HG03280 (cell line): ENCODE data around the gene DNAH2.

Experiments used
- ATAC-seq: cut with Tn5 transposase; IDR thresholded peaks from one replicate; pipeline ENCODE4 v1.9.1; 2021; ENCODE audit warnings: mild to moderate bottlenecking, moderate library complexity; ENCODE audit not compliant: unreplicated experiment

The DNAH2 gene, protein sequence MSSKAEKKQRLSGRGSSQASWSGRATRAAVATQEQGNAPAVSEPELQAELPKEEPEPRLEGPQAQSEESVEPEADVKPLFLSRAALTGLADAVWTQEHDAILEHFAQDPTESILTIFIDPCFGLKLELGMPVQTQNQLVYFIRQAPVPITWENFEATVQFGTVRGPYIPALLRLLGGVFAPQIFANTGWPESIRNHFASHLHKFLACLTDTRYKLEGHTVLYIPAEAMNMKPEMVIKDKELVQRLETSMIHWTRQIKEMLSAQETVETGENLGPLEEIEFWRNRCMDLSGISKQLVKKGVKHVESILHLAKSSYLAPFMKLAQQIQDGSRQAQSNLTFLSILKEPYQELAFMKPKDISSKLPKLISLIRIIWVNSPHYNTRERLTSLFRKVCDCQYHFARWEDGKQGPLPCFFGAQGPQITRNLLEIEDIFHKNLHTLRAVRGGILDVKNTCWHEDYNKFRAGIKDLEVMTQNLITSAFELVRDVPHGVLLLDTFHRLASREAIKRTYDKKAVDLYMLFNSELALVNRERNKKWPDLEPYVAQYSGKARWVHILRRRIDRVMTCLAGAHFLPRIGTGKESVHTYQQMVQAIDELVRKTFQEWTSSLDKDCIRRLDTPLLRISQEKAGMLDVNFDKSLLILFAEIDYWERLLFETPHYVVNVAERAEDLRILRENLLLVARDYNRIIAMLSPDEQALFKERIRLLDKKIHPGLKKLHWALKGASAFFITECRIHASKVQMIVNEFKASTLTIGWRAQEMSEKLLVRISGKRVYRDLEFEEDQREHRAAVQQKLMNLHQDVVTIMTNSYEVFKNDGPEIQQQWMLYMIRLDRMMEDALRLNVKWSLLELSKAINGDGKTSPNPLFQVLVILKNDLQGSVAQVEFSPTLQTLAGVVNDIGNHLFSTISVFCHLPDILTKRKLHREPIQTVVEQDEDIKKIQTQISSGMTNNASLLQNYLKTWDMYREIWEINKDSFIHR (N-terminal part only)

DNA sequence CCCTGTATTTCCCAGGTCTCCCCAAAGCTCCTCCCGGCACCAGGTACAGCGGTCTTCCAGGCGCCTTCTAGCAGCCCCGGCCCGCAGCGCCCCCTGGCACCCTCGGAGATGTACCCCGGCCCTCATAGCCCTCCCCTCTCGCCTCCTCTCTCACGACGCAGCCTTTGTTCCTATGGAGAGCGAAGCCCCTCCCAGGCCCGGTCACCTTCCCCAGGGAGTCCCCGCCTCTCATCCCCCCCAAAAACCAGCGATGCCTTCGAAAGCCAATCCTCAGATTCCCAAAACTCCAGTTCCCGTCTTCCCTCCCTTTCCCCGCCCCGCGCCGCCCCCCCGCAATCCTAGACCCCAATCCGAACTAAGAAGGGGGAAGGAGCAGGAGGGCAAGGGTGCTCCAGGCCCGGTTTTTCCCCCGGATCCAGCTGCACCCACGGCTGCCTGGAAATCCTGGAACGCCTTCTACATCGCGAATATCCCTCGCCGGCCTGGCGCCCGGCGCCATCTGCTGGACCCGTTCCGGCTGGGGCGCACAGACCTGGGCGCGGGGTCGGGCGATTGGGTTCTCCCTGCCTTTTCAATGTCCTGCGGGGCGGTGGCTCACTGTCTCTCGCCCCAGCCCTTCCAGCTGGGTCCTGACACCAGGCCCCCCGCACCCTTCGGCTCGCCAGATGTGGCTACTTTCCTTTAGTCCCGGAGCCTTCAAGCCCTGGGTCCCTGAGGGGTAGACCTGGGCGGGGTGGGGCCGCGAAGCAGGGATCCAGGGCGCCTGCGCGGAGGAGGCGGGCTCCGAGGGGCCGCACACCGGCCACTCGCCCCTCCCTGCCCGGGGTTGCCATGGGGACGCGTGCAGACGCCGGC, at the start of gene DNAH2:
TSS of gene DNAH2 (plus strand) at position 844 of the 855 bp plus-strand sequence. CDS start 1,991 bp downstream, outside the sequence.
- ATAC-seq, result no peak

DNA sequence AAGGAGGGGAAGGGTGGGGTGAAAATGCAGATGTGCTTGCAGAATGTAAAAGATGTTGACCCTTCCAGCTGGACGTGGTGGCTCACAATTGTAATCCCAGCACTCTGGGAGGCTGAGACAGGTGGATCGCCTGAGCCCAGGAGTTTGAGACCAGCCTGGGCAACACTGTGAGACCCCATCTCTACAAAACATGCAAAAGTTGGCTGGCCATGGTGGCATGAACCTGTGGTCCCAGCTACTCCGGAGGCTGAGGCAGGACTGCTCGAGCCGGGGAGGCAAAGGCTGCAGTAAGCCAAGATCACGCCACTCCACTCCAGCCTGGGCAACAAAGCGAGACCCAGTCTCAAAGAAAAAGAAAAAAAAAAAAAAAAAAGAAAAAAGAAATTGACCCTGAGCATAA, 49.1 kb upstream of the DNAH2 start:
- ATAC-seq, result no peak

DNA sequence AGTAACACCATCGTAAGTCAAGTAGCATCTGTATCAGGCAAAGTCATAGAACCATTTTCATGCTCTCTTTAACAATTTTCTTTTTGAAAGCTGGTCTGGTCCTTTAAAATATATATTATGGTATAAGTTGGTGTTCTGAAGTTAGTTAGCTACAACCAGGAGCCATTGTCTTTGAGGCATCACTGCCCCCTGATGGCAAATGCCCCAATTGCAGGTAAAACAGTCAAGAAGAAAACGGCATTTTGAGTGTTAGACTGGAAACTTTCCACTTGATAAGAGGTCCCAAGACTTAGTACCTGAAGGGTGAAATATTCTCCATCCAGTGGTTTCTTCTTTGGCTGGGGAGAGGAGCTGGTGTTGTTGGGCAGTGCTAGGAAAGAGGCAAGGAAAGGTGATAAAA, 44.3 kb upstream of the DNAH2 start:
- no peak for ATAC-seq

DNA sequence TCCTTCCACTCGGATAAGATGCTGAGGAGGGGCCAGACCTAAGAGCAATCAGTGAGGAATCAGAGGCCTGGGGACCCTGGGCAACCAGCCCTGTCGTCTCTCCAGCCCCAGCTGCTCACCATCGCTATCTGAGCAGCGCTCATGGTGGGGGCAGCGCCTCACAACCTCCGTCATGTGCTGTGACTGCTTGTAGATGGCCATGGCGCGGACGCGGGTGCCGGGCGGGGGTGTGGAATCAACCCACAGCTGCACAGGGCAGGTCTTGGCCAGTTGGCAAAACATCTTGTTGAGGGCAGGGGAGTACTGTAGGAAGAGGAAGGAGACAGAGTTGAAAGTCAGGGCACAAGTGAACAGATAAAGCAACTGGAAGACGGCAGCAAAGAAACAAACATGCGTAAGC, 42.6 kb upstream of the DNAH2 start:
- ATAC-seq, result no peak

DNA sequence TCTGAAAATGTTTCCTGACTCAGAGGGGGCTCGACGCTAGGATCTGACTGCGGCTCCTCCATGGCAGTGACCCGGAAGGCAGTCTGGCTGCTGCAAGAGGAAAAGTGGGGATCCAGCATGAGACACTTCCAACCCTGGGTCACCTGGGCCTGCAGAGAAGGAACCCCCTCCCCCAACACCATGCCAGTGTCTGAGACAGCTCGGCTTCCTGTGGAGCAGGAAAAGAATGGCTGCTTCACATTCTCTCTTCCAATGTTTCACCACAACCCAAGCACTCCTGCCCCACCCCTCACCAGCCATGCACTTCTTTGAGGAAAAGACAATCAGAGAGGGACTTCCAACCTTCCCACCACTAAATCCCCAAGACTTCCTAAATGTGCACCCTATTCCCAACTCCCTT, 41.0 kb upstream of the DNAH2 start:
- no peak for ATAC-seq

DNA sequence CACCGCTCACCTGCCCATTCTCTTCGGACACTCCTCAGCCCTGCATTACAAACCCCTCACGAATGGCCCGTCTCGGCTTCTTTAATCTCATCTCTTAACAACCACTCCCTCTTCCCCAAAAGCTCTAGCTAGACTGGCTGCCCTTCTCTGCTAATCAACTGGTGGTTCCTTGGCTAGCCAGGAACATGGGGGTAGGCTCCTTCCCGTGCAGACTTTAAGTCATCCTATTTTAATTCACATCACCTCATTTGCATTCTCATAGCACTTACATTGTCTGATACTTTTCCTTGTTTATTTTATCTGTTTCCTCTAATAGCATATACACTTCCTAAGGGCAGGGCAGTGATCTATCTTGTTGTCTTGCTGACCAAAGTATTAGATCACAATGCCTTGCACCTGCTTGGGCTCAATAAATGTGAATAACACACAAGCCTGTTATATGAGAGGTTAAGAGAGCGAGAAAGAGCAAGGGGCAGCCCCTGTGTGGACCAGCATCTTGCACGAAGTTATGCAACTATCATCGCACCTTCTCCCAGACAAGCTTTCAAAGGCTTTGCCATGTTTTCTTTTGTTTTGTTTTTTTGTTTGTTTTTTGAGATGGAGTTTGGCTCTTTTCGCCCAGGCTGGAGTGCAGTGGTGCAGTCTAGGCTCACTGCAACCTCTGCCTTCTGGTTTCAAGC, 40.0 kb upstream of the DNAH2 start:
- ATAC-seq, result no peak

DNA sequence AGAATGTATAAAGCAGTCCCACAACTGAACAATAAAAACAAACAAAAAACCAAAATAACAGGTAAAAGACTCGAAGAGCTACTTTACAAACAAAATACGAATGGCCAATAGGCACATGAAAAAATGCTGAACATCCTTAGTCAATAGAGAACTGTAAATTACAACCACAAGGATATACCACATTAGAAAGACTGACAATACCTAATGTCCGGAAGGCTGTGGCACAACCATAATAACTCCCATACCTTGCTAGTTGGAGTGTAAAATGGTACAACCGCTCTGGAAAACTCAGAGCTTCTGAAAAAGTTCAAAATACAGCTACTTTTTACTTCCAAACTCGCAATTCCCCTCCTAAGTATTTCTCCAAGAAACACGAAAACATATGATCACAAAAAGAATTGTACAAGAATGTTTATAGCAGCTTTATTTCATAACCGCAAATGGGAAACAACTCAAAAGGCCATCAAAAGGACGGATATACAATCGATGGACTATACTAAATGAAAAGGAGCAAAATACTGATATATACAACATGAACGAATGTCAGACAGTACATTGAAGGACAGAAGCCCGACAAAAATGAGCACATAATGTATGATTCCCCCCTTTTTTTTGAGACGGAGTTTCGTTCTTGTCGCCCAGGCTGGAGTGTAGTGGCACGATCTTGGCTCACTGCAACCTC, 32.6 kb upstream of the DNAH2 start:
- ATAC-seq, result no peak

DNA sequence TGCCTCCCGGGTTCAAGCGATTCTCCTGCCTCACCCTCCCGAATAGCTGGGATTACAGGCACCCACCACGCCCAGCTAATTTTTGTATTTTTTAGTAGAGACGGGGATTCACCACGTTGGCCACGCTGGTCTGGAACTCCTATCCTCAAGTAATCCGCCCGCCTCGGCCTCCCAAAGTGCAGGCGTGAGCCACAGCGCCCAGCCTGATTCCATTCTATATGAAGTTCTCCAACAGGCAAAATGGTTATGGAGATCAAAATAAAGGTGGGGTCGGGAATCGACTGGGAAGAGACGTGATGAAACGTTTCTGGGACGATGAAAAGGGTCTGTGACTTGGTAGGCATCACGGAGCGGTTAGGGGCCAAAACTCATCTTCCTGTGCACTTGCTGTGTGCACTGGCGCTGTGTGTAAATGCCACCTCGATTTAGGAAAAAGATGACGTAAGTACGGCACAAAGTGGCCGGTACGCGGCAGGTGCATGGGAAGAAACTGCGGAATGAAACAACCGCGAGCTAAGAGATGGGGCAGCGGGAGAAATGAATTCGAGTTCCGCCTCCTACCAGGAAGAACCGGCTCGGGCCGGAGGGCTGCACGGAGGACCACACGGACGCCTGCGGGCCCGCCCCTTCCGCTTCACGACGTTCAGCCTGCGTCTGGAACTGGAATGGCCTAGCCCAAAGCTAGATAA, 31.9 kb upstream of the DNAH2 start:
- peak; percentile 54 for ATAC-seq

DNA sequence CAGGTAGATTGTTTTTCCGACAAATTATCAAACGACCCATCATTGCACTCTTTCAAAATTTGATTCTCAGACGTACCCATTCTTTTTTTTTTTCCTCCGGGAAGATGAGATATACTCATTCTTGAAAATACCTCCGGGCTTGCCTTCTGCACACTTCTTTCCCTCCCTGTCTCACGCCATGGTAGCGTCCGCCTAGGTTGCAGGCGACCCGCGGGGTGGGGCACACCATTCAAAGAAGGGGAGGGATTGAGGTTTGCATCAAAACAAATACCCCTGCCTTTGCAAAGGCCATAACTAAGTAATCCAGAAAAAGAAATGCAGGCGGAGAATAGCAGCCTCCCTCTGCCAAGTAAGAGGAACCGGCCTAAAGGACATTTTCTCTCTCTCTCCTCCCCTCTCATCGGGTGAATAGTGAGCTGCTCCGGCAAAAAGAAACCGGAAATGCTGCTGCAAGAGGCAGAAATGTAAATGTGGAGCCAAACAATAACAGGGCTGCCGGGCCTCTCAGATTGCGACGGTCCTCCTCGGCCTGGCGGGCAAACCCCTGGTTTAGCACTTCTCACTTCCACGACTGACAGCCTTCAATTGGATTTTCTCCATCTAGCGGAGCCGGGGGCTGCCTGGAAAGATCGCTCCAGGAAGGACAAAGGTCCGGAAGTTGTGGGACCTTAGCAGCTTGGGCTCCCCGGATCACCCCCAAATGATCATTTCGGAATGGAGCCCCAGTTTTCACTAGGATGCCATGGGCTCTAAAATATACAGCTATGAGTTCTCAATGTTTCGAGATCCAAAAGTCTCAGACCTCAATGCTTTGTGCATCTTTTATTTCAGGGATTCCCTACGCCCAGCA, 31.1 kb upstream of the DNAH2 start:
- peak; percentile 46 for ATAC-seq

DNA sequence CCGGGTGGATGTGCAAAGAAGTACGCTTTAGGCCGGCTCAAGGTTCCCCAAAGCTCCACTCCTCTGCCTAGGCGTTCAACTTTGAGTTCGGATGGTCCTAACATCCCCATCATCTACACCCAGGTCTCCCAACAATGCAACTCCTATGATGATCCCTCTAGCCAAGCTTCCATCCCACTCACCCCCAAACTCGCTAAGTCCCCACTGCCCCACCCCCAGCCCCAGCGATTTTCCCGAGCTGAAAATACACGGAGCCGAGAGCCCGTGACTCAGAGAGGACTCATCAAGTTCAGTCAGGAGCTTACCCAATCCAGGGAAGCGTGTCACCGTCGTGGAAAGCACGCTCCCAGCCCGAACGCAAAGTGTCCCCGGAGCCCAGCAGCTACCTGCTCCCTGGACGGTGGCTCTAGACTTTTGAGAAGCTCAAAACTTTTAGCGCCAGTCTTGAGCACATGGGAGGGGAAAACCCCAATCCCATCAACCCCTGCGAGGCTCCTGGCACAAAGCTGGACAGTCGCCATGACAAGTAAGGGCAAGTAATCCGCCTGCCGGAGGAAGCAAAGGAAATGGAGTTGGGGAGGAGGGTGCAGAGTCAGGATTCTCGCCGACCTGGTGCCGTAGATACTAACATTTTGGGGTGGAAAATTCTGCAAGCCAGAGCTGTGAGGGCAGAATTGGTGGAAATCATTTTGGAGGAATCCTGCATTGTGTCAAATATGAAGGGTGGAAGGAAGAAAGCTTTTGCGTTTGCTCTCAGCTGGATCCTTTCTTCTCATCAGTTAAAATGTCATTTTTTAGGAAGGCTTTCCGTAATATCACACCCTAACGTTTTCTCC, 30.3 kb upstream of the DNAH2 start, which contains the start of gene TP53:
TSS of gene TP53 (minus strand) at position 419 of the 836 bp plus-strand sequence. CDS start 10,896 bp downstream, outside the sequence.
- ATAC-seq, result peak; percentile 30

DNA sequence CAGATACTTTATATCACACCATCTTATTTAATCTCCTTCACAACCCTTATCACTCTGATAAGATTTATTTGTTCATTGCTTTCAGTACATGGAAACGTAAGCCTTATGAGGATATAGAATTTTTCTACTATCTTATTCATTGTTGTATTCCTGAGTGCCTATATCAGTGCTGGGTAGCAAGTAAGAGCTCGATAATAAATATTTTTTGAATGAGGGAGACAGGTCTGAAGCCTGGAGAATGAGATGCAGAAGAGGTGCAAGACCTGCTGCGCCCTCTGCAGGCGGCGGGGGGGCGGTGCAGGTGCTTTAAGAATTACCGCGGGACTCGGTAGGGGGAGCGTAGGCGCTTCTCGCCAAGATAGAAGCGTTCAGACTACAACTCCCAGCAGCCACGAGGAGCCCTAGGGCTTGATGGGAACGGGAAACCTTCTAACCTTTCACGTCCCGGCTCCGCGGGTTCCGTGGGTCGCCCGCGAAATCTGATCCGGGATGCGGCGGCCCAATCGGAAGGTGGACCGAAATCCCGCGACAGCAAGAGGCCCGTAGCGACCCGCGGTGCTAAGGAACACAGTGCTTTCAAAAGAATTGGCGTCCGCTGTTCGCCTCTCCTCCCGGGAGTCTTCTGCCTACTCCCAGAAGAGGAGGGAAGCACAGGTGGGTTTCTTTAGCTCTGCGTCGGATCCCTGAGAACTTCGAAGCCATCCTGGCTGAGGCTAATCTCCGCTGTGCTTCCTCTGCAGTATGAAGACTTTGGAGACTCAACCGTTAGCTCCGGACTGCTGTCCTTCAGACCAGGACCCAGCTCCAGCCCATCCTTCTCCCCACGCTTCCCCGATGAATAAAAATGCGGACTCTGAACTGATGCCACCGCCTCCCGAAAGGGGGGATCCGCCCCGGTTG, 29.4 kb upstream of the DNAH2 start, which contains the start of gene WRAP53:
TSS of gene WRAP53 (plus strand) at position 570 of the 900 bp plus-strand sequence. CDS start at position 742, 172 bp downstream.
- ATAC-seq, result peak; percentile 74

DNA sequence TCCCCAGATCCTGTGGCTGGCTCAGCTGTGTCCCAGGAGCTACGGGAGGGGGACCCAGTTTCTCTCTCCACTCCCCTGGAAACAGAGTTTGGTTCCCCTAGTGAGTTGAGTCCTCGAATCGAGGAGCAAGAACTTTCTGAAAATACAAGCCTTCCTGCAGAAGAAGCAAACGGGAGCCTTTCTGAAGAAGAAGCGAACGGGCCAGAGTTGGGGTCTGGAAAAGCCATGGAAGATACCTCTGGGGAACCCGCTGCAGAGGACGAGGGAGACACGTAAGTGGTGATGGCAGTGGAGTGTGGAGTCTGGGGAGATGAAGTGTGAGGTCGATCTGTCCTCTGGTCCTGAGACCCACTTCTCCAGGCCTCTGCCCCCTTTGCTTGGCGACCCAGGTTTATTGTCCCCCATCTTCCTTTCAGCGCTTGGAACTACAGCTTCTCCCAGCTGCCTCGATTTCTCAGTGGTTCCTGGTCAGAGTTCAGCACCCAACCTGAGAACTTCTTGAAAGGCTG, 28.7 kb upstream of the DNAH2 start:
- ATAC-seq, result no peak

DNA sequence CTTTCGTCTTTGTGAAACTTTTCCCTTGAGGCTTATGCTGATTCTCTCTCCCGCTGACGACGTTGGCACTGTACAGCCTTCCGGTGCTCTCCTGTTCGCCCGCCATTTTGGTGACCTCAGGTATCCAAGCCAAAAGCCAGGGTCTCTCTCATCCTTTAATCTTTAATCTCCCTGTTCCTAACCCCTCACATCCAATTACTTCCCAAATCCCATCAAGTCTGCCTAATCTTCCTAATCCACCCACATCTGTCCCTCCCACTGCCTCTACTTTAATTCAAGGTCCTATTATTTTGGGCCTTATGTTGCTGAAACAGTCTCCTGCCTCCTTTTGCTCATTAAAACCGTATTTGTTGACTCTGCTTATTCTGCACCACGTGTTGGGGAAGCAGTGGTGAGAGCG, 22.0 kb upstream of the DNAH2 start:
- ATAC-seq, result no peak

DNA sequence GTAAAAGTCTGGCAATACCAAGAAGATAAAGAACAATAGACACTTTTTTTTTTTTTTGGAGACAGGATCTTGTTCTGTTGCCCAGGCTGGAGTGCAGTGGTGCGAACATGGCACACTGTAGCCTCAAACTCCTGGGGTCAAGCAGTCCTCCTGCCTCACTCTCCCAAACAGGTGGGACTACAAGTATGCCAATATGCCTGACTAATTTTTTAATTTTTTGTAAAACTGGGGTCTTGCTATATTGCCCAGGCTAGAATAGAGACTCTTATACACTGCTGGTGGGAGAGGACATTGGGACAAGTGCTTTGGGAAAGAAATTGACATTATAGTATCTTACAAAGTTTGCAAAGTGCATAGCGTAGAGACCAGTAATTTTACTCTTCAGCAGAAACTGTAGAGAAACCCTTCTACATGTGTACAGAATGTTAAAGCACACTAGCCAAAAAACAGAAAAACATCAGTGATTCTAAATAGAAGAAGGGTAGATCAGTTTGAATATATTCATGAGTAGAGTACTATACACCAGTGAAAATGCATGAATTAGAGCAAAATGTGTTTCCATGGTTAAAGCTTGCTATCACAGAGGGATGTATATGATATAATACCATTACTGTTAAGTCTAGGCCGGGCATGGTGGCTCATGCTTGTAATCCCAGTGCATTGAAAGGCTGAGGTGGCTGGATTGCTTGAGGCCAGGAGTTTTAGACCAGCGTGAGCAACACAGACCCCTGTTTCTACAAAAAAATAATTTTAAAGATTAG, 19.5 kb upstream of the DNAH2 start:
- no peak for ATAC-seq

DNA sequence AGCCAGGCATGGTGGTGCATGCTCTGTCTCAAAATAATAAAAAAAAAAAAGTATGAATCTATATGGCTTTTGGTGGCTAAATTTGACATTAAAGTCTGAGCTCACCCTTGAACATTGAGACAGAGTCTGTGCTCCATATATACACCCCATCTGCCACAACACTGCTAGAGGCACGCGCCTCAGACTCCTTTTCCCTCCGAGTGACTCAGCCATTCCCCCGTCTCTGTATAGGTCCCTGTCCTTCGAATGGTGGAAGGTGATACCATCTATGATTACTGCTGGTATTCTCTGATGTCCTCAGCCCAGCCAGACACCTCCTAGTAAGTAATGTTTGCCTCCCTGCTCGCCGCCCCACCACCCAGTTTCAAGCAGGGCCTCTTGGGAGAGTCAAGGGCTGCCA, 17.0 kb upstream of the DNAH2 start:
- no peak for ATAC-seq
